ENCODE data around the gene LRRC4B.

GRCh38 chr19:50512112-50512998 is 55.9 kb downstream of the LRRC4B start:
- no peak for TF ChIP-seq POLR2A (IDR thresholded peaks at IDR 0.05)
- no peak for TF ChIP-seq CTCF (IDR thresholded peaks at IDR 0.05)

Data from adrenal gland (tissue), 5 donors.